WTC11 (cell line): ENCODE measurements around the gene MROH2B. TPM values are rescaled to one million over a fixed set of nuclear protein-coding genes. Genes with fewer than 3 reads are reported as not detected.

Experiments
- ATAC-seq: fragments of 200-7000 bp; cut with Tn5 transposase; 2 replicates; pipeline ENCODE4 v1.10.0; 2021; ENCODE audit warnings: mild to moderate bottlenecking, moderate library complexity
- CTCF ChIA-PET: fragments of 300-600 bp; sonication (Branson Sonifier 250); formaldehyde crosslinking; loops from one replicate; lab custom pipeline; 2021; ENCODE audit warnings: antibody characterized with exemption; lab: Charles Lee
- POLR2A ChIA-PET: fragments of 350-600 bp; sonication (Branson Sonifier 250); formaldehyde crosslinking; loops from one replicate; lab custom pipeline; 2021; ENCODE audit warnings: antibody characterized with exemption; lab: Charles Lee
- DNase-seq: peaks from one replicate; pipeline ENCODE4 v3.0.0; 2021; ENCODE audit warnings: low spot score
- H3K27ac Mint-ChIP-seq: 2 replicates; pipeline ENCODE4 v1.8.0; 2021; ENCODE audit warnings: mixed read lengths
- H3K27me3 Mint-ChIP-seq: 2 replicates; pipeline ENCODE4 v1.8.0; 2021; ENCODE audit warnings: low read depth, mild to moderate bottlenecking, moderate library complexity, mixed read lengths
- H3K36me3 Mint-ChIP-seq: 2 replicates; pipeline ENCODE4 v1.8.0; 2021; ENCODE audit warnings: mixed read lengths
- H3K4me1 Mint-ChIP-seq: 2 replicates; pipeline ENCODE4 v1.8.0; 2022; ENCODE audit warnings: mixed read lengths
- H3K4me3 Mint-ChIP-seq: 2 replicates; pipeline ENCODE4 v1.8.0; 2021; ENCODE audit warnings: mild to moderate bottlenecking, moderate library complexity, mixed read lengths
- H3K9me3 Mint-ChIP-seq: 2 replicates; pipeline ENCODE4 v1.8.0; 2021; ENCODE audit warnings: mixed read lengths
- ATF3 ChIP-seq: sonication (generic); formaldehyde crosslinking; conservative IDR thresholded peaks from 2 replicates; pipeline ENCODE4 v1.8.1; 2022; ENCODE audit warnings: mild to moderate bottlenecking, missing genetic modification reagents
- CREB1 ChIP-seq: sonication (generic); formaldehyde crosslinking; IDR thresholded peaks from 2 replicates; pipeline ENCODE4 v1.8.0; 2023; ENCODE audit warnings: mild to moderate bottlenecking, missing genetic modification reagents
- CREM ChIP-seq: sonication (generic); formaldehyde crosslinking; IDR thresholded peaks from 2 replicates; pipeline ENCODE4 v1.8.1; 2022; ENCODE audit warnings: mild to moderate bottlenecking, missing genetic modification reagents, moderate library complexity
- CTCF ChIP-seq: fragments of 200-600 bp; IDR thresholded peaks from 2 replicates; pipeline ENCODE4 v1.8.0; 2022; ENCODE audit warnings: antibody characterized with exemption
- ERG ChIP-seq: fragments of 250-450 bp; sonication (Bioruptor Pico); IDR thresholded peaks from 2 replicates; pipeline ENCODE4 v1.8.0; 2021; ENCODE audit warnings: mild to moderate bottlenecking
- ESRRA ChIP-seq: sonication (generic); formaldehyde crosslinking; IDR thresholded peaks from 2 replicates; pipeline ENCODE4 v1.8.1; 2022; ENCODE audit warnings: mild to moderate bottlenecking, missing genetic modification reagents, borderline replicate concordance
- MYBL2 ChIP-seq: sonication (generic); formaldehyde crosslinking; IDR thresholded peaks from 2 replicates; pipeline ENCODE4 v1.8.1; 2023; ENCODE audit warnings: mild to moderate bottlenecking, moderate library complexity, missing genetic modification reagents
- NFATC4 ChIP-seq: fragments of 250-450 bp; sonication (Bioruptor Pico); IDR thresholded peaks from 2 replicates; pipeline ENCODE4 v1.9.0; 2021; ENCODE audit warnings: mild to moderate bottlenecking
- SMAD4 ChIP-seq: sonication (generic); formaldehyde crosslinking; IDR thresholded peaks from 2 replicates; pipeline ENCODE4 v1.8.0; 2022; ENCODE audit warnings: mild to moderate bottlenecking, missing genetic modification reagents
- TCF7 ChIP-seq: sonication (generic); formaldehyde crosslinking; IDR thresholded peaks from 2 replicates; pipeline ENCODE4 v1.8.0; 2022; ENCODE audit warnings: mild to moderate bottlenecking, low read depth, missing genetic modification reagents, moderate library complexity
- ZNF423 ChIP-seq: fragments of 250-450 bp; sonication (Bioruptor Pico); IDR thresholded peaks from 2 replicates; pipeline ENCODE4 v2.1.2; 2022; ENCODE audit warnings: mild to moderate bottlenecking, moderate library complexity
- ZNF671 ChIP-seq: fragments of 250-450 bp; sonication (Bioruptor Pico); IDR thresholded peaks from 2 replicates; pipeline ENCODE4 v1.8.0; 2021; ENCODE audit warnings: mild to moderate bottlenecking
- total RNA-seq: library from RNA; stranded (reverse); gene quantifications from 3 replicates; pipeline ENCODE4 v1.2.3, GENCODE V29; 2021
- TF ChIP-seq, protein P1 (sequence below): sonication (generic); formaldehyde crosslinking; IDR thresholded peaks from 2 replicates; pipeline ENCODE4 v1.8.1; 2023; ENCODE audit warnings: mild to moderate bottlenecking, missing genetic modification reagents
- TF ChIP-seq, protein P2 (sequence below): sonication (generic); formaldehyde crosslinking; IDR thresholded peaks from 2 replicates; pipeline ENCODE4 v1.8.1; 2023; ENCODE audit warnings: mild to moderate bottlenecking, missing genetic modification reagents
- TF ChIP-seq, protein P3 (sequence below): fragments of 250-450 bp; sonication (Bioruptor Pico); IDR thresholded peaks from 2 replicates; pipeline ENCODE4 v2.1.2; 2022; ENCODE audit warnings: mild to moderate bottlenecking, moderate library complexity
- TF ChIP-seq, protein P4 (sequence below): sonication (generic); formaldehyde crosslinking; IDR thresholded peaks from 2 replicates; pipeline ENCODE4 v1.8.0; 2022; ENCODE audit warnings: missing genetic modification reagents
- TF ChIP-seq, protein P5 (sequence below): fragments of 250-450 bp; sonication (Bioruptor Pico); IDR thresholded peaks from 2 replicates; pipeline ENCODE4 v1.9.0; 2021; ENCODE audit warnings: mild to moderate bottlenecking, borderline replicate concordance

The MROH2B gene
- total RNA-seq, 1 experiment from 2014 or later: not detected

- TF ChIP-seq ERG (CRISPR knock-in tag) (no peak), CTCF (no peak), ZNF671 (CRISPR knock-in tag) (no peak), NFATC4 (CRISPR knock-in tag) (no peak), ESRRA (CRISPR knock-in tag) (no peak), ZNF423 (CRISPR knock-in tag) (no peak), ATF3 (no peak), MYBL2 (CRISPR knock-in tag) (no peak)
- TF ChIP-seq, protein P1, sequence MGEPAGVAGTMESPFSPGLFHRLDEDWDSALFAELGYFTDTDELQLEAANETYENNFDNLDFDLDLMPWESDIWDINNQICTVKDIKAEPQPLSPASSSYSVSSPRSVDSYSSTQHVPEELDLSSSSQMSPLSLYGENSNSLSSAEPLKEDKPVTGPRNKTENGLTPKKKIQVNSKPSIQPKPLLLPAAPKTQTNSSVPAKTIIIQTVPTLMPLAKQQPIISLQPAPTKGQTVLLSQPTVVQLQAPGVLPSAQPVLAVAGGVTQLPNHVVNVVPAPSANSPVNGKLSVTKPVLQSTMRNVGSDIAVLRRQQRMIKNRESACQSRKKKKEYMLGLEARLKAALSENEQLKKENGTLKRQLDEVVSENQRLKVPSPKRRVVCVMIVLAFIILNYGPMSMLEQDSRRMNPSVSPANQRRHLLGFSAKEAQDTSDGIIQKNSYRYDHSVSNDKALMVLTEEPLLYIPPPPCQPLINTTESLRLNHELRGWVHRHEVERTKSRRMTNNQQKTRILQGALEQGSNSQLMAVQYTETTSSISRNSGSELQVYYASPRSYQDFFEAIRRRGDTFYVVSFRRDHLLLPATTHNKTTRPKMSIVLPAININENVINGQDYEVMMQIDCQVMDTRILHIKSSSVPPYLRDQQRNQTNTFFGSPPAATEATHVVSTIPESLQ (CRISPR knock-in tag): no peak
- TF ChIP-seq, protein P2, sequence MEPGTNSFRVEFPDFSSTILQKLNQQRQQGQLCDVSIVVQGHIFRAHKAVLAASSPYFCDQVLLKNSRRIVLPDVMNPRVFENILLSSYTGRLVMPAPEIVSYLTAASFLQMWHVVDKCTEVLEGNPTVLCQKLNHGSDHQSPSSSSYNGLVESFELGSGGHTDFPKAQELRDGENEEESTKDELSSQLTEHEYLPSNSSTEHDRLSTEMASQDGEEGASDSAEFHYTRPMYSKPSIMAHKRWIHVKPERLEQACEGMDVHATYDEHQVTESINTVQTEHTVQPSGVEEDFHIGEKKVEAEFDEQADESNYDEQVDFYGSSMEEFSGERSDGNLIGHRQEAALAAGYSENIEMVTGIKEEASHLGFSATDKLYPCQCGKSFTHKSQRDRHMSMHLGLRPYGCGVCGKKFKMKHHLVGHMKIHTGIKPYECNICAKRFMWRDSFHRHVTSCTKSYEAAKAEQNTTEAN (CRISPR knock-in tag): no peak
- TF ChIP-seq, protein P3, sequence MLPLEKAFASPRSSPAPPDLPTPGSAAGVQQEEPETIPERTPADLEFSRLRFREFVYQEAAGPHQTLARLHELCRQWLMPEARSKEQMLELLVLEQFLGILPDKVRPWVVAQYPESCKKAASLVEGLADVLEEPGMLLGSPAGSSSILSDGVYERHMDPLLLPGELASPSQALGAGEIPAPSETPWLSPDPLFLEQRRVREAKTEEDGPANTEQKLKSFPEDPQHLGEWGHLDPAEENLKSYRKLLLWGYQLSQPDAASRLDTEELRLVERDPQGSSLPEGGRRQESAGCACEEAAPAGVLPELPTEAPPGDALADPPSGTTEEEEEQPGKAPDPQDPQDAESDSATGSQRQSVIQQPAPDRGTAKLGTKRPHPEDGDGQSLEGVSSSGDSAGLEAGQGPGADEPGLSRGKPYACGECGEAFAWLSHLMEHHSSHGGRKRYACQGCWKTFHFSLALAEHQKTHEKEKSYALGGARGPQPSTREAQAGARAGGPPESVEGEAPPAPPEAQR (CRISPR knock-in tag): no peak
- TF ChIP-seq, protein P4, sequence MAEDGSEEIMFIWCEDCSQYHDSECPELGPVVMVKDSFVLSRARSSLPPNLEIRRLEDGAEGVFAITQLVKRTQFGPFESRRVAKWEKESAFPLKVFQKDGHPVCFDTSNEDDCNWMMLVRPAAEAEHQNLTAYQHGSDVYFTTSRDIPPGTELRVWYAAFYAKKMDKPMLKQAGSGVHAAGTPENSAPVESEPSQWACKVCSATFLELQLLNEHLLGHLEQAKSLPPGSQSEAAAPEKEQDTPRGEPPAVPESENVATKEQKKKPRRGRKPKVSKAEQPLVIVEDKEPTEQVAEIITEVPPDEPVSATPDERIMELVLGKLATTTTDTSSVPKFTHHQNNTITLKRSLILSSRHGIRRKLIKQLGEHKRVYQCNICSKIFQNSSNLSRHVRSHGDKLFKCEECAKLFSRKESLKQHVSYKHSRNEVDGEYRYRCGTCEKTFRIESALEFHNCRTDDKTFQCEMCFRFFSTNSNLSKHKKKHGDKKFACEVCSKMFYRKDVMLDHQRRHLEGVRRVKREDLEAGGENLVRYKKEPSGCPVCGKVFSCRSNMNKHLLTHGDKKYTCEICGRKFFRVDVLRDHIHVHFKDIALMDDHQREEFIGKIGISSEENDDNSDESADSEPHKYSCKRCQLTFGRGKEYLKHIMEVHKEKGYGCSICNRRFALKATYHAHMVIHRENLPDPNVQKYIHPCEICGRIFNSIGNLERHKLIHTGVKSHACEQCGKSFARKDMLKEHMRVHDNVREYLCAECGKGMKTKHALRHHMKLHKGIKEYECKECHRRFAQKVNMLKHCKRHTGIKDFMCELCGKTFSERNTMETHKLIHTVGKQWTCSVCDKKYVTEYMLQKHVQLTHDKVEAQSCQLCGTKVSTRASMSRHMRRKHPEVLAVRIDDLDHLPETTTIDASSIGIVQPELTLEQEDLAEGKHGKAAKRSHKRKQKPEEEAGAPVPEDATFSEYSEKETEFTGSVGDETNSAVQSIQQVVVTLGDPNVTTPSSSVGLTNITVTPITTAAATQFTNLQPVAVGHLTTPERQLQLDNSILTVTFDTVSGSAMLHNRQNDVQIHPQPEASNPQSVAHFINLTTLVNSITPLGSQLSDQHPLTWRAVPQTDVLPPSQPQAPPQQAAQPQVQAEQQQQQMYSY: no peak
Measured at GRCh38 chr5:41043109-41043747, 27.9 kb downstream of the MROH2B start (continued).

GRCh38 chr5:41032973-41033372 lies 38.2 kb downstream of the MROH2B start:
- no peak for DNase-seq
- H3K27ac Mint-ChIP-seq: no peak overlapping the region
- ChIA-PET POLR2A (no interaction called here), CTCF (interaction anchor here (1.6 kb wide), 1 partner anchor 129 kb away, joined by 4 read pairs; no protein-coding TSS in a partner anchor)
- no peaks in the 10 kb centered on the region for H3K4me1 Mint-ChIP-seq
- H3K4me3 Mint-ChIP-seq: no peak overlapping the region
- no peak for TF ChIP-seq TCF7
- TF ChIP-seq, protein P2 (CRISPR knock-in tag): no peak
- TF ChIP-seq, protein P5, sequence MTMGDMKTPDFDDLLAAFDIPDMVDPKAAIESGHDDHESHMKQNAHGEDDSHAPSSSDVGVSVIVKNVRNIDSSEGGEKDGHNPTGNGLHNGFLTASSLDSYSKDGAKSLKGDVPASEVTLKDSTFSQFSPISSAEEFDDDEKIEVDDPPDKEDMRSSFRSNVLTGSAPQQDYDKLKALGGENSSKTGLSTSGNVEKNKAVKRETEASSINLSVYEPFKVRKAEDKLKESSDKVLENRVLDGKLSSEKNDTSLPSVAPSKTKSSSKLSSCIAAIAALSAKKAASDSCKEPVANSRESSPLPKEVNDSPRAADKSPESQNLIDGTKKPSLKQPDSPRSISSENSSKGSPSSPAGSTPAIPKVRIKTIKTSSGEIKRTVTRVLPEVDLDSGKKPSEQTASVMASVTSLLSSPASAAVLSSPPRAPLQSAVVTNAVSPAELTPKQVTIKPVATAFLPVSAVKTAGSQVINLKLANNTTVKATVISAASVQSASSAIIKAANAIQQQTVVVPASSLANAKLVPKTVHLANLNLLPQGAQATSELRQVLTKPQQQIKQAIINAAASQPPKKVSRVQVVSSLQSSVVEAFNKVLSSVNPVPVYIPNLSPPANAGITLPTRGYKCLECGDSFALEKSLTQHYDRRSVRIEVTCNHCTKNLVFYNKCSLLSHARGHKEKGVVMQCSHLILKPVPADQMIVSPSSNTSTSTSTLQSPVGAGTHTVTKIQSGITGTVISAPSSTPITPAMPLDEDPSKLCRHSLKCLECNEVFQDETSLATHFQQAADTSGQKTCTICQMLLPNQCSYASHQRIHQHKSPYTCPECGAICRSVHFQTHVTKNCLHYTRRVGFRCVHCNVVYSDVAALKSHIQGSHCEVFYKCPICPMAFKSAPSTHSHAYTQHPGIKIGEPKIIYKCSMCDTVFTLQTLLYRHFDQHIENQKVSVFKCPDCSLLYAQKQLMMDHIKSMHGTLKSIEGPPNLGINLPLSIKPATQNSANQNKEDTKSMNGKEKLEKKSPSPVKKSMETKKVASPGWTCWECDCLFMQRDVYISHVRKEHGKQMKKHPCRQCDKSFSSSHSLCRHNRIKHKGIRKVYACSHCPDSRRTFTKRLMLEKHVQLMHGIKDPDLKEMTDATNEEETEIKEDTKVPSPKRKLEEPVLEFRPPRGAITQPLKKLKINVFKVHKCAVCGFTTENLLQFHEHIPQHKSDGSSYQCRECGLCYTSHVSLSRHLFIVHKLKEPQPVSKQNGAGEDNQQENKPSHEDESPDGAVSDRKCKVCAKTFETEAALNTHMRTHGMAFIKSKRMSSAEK: no peak
- TF ChIP-seq ZNF671 (CRISPR knock-in tag): no peak
- TF ChIP-seq CREM (CRISPR knock-in tag): no peak
- TF ChIP-seq CREB1: no peak
- TF ChIP-seq SMAD4 (CRISPR knock-in tag): no peak
- TF ChIP-seq, all 79 proteins: peak for 0
- peaks cover 25% of the 10 kb centered on the region for H3K9me3 Mint-ChIP-seq
- H3K27me3 Mint-ChIP-seq: no peaks in the 10 kb centered on the region
- no peak for ATAC-seq
- no peaks in the 10 kb centered on the region for H3K36me3 Mint-ChIP-seq
